HG03139 (cell line): ENCODE measurements around the gene SUSD1.
"Not testable (repeated sequence)": the region's sequence is repeated elsewhere in the genome, so short reads cannot be mapped to it uniquely, and the experiment has no call there.

Source experiments
- ATAC-seq: cut with Tn5 transposase; IDR thresholded peaks from one replicate; pipeline ENCODE4 v1.9.1; 2021; ENCODE audit not compliant: unreplicated experiment

The SUSD1 gene

GRCh38 chr9:112174222-112174964, 704 bp downstream of the SUSD1 start:
- ATAC-seq: peak; percentile 84

- ATAC-seq: no peak
Observed at GRCh38 chr9:112173489-112174221, 1.4 kb downstream of the SUSD1 start.

- ATAC-seq: no peak
Observed at GRCh38 chr9:112170968-112171367, 4.1 kb downstream of the SUSD1 start.

GRCh38 chr9:112170235-112170634, 4.9 kb downstream of the SUSD1 start:
- ATAC-seq: no peak

GRCh38 chr9:112169368-112169767, 5.7 kb downstream of the SUSD1 start:
- no peak for ATAC-seq

- ATAC-seq: no peak
Observed at GRCh38 chr9:112168197-112168596, 6.9 kb downstream of the SUSD1 start.

- no peak for ATAC-seq
Observed at GRCh38 chr9:112166176-112167140, 8.6 kb downstream of the SUSD1 start.

- ATAC-seq: no peak
Observed at GRCh38 chr9:112162621-112163413, 12.3 kb downstream of the SUSD1 start.

GRCh38 chr9:112159781-112160180, 15.3 kb downstream of the SUSD1 start:
- no peak for ATAC-seq

GRCh38 chr9:112158656-112159367, 16.3 kb downstream of the SUSD1 start:
- ATAC-seq: no peak

- ATAC-seq: no peak
Observed at GRCh38 chr9:112157961-112158360, 17.1 kb downstream of the SUSD1 start.

GRCh38 chr9:112157087-112157486, 18.0 kb downstream of the SUSD1 start:
- no peak for ATAC-seq

GRCh38 chr9:112149211-112149610, 25.9 kb downstream of the SUSD1 start:
- no peak for ATAC-seq

GRCh38 chr9:112145886-112146285, 29.2 kb downstream of the SUSD1 start:
- ATAC-seq: no peak

- ATAC-seq: no peak
Observed at GRCh38 chr9:112144807-112145206, 30.3 kb downstream of the SUSD1 start.

GRCh38 chr9:112142420-112142819, 32.7 kb downstream of the SUSD1 start:
- no peak for ATAC-seq

- ATAC-seq: no peak
Observed at GRCh38 chr9:112140936-112141335, 34.2 kb downstream of the SUSD1 start.

GRCh38 chr9:112137066-112137465, 38.0 kb downstream of the SUSD1 start:
- ATAC-seq: no peak

- ATAC-seq: no peak
Observed at GRCh38 chr9:112135706-112136105, 39.4 kb downstream of the SUSD1 start.

GRCh38 chr9:112133806-112134205, 41.3 kb downstream of the SUSD1 start:
- not testable (repeated sequence) for ATAC-seq
